GM12892 (cell line): ENCODE results near the gene PHRF1.

ENCODE experiments used
- POLR2AphosphoS5 ChIP-seq: IDR thresholded peaks from 2 replicates; pipeline ENCODE4 v1.6.1; 2011; ENCODE audit warnings: low read depth, low read length, control low read depth
- TAF1 ChIP-seq: IDR thresholded peaks from 2 replicates; pipeline ENCODE4 v1.6.1; 2011; ENCODE audit warnings: low read depth, mild to moderate bottlenecking, control low read depth, low read length, borderline replicate concordance

- TF ChIP-seq POLR2AphosphoS5 (no peak), TAF1 (no peak)
Observed at GRCh38 chr11:560305-561147, 15.7 kb upstream of the PHRF1 start, which contains the start of the genes LMNTD2 and RASSF7.
